Fibroblast of gingiva (primary cell): ENCODE data around the gene CRYBA2.

Source experiments
- DNase-seq: peaks from one replicate; pipeline ENCODE4 v3.0.0-alpha.2; 2011; ENCODE audit warnings: low read depth

Gene CRYBA2

DNA sequence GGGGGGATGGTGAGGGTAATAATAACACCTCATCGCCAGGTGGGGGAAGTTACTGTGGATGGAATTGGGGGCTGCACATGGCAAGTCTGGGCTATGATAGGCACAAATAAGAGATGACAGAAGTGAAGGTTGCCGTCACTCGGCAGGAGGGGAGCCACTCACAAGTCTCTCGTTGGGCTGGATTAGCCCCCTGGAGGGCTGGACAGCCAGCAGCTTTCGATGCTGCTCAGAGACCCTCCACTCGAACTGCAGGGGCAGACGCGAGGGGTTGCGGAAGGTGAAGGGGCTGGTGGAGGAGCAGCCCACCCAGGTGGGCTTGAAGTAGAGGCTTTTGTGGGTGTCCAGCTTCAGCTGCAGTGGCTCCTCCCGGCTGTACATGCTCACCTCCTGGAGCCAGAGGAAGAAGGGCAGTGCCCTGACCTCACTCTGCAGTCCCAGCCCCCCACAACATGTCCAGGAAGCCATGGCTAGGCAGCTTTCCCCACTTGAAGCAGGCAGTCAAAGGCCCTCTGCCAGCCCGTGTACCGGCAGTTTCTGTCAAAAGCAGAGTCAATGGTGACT is 29.9 kb upstream of the CRYBA2 start:
- no peak for DNase-seq

- no peak for DNase-seq
These were observed 29.4 kb upstream of the CRYBA2 start for GRCh38 chr2:219022616-219023015.

DNA sequence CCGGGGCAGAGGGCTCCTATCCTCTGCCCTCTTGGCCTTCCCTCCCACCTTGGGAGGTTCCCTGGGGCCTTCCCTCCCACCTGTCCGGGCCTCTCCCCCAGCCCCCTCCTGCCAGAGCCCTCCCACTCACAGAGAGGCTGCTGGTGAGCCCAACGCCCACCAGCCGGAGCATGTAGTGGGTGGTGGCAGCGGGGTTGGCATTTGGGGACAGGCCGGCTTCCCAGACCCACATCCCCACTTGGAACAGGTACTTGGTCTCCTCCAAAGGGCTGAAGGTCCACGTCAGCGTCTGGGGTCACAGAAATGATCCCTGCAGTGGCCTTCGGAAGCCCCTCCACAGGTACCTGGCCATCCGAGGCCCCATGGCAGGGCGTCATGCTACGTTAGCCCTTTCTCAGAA is 28.8 kb upstream of the CRYBA2 start:
- no peak for DNase-seq

GRCh38 chr2:219021591-219021990 is 28.4 kb upstream of the CRYBA2 start:
- DNase-seq: no peak

DNA sequence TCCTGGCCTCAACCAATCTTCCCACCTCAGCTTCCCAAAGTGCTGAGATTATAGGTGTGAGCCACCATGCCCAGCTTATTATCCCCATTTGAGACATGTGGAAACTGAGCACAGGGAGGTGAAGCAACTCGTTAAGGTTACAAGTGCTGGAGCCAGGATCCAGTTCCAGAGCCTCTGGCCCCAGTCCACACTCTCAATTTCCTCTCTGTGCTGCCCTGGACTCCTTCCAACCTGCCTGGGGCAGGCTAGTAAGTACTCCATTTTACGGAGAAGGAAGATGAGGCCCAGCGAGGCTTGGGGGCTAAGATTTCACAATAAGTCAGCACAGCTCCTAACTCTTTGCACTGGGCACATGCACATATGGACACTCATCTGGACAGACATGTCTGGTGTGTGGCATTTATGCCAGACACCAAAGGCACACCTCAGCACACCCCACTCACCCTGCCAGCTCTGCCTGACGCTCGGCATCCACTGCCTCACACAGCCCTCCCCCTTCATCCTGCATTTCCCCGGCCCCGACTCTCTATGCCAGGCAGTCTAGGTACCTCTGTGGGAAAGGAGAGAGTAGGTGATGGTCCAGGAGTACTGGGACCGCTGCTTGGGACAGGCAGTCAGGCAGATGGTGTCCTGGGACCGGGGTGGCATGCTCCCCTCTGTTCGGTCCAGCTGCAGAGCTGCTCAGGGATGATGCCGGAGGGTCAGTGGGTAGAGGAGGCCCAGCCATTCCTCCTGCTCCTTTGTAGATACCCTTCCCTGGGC is 27.6 kb upstream of the CRYBA2 start:
- DNase-seq: peak; percentile 15

- DNase-seq: no peak
These were observed 26.2 kb upstream of the CRYBA2 start for GRCh38 chr2:219019436-219019835.

- no peak for DNase-seq
These were observed 25.5 kb upstream of the CRYBA2 start for GRCh38 chr2:219018726-219019125.

DNA sequence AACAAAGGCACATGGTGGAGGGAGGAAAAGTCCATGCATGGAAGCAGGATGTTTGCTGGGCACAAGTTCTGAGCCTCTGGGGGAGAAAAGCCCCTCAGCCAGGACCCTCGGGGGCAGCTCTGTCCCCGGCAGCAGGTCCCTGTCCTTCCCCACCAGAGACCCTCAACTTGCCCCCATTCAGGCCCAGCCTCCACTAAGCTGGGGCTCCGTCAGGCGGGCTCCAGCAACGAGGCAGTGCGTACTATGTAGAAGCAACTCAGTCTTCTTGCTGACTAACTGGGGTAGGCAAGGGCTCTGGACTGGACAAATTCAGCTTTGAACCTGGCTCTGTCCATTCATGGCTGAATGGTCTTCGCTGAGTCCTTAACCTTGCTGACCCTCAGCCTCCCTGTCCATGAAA is 25.1 kb upstream of the CRYBA2 start:
- no peak for DNase-seq

DNA sequence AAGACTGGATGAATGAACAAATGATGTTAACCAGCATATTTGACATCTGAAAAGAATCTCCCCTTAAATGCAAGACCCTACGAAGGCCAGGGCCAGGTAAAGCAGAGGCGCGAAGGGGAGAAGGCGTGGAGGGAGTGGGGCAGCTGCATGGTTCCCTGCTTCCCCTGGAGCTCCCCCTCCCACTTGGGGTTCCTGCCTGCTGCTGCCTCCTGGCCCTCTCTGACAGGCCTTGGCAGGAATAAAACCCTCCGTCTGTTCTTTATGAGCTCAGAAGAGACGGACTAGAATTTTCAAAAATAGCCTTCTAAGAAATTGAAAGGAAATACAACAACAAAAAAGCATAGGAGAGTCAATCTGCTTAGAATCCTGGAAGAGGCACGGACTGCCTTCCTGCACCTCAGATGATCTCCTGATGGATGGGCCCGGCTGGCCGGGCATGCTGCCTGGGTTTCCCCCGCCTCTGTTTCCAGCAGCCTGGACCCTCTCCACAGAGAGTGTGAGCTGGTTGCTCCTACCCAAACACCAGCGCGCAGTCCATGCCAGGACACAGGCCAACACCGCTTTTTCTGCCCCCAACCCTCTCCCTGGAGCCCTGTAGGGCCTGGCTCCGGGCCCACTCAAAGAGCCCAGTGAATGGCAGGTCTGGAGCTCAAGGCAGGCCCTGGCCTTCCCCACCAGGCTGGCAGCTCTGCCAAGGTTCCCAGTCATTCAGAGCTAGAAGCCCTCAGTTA is 24.1 kb upstream of the CRYBA2 start:
- DNase-seq: no peak

- no peak for DNase-seq
These were observed 23.5 kb upstream of the CRYBA2 start for GRCh38 chr2:219016721-219017120.

GRCh38 chr2:219010873-219011272 is 17.7 kb upstream of the CRYBA2 start:
- no peak for DNase-seq

DNA sequence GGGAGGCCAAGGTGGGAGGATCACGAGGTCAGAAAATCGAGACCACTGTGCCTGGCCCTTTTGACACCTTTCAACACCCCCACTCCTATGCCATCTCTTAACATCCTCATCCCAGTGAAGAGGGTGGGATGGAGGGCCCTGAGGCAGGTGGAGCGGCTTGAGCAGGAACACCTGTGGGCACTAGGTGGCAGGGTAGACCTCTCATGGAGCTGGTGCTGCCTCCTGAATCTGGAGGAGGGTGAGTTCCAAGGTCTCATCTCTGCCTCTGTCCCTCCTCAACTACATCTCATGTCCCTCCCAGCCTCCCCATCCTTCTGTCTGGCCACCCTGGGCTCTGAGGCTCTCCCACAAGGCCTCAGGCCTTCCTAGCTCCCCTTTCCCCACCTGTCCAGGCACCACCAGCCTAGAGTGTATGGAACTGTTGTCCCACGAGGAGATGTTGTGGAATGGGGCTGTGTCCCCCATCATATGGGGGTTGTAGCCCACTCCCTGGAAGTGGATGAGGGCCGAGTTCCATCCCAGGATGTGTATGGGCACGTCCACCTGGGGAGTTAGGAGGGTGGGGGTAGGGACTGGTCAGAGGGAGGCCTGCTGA is 17.0 kb upstream of the CRYBA2 start:
- no peak for DNase-seq

DNA sequence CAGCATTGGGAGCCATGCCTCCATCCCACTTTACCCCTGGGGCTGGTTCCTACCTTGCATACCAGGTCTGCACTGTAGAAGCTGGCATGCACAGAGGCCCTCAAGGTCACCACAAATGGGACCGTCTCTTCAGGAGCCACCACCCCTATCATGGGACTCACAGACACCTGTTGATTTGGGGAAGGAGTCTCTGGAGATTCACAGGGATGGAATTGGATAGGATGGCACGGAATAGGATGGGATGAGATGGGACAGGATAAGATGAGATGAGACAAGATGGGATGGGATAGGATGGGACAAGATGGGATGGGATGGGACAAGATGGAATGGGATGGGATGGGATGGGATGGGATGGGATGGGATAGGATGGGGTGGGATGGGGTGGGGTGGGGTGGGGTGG is 16.1 kb upstream of the CRYBA2 start:
- DNase-seq: no peak

- no peak for DNase-seq
These were observed 10.8 kb upstream of the CRYBA2 start for GRCh38 chr2:219003979-219004378.

- no peak for DNase-seq
These were observed 10.0 kb upstream of the CRYBA2 start for GRCh38 chr2:219003267-219003634.

DNA sequence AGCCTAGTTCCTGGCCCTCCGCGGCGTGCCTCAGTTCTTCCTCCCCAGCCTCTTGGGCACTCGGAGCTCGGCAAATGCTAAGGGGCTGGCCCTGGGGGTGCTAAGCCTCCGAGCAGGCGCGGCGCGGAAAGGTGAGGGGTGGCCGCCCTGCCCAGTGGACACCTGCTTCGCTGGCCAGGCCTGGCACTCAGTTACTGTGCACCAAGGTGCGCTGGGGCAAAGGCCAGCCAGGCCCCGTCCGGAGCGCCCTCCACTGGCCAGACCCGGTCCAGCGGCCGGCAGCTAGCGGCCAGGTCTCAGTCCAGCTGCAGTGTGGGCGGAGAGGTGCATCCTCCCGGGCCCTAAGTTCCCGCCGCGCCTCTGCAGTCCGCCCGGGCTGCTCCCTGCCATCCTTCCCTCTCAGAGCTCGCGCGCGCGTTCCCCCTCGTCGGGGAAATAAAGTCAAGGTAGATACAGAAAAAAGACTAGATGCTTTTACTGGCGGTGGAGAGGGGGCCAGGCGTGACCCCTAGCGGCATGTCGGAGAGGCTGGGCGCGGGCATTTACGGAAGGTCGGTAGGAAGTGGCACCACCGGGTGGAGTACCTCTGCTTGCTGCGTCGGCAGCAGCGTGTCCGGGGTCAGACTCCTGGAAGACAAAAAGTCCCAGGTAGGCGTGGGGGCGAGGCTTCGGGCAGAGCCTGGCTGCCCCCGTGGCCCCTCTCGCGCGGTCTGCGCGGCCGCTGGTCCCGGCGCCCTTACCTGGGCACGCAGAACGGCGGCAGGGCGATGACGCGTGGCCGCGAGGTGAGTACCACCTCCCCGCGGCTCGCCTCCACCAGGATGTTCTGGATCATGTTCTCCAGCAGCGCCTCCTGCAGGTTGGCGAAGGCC is 9.4 kb upstream of the CRYBA2 start:
- no peak for DNase-seq

- no peak for DNase-seq
These were observed 8.6 kb upstream of the CRYBA2 start for GRCh38 chr2:219001577-219002394.

DNA sequence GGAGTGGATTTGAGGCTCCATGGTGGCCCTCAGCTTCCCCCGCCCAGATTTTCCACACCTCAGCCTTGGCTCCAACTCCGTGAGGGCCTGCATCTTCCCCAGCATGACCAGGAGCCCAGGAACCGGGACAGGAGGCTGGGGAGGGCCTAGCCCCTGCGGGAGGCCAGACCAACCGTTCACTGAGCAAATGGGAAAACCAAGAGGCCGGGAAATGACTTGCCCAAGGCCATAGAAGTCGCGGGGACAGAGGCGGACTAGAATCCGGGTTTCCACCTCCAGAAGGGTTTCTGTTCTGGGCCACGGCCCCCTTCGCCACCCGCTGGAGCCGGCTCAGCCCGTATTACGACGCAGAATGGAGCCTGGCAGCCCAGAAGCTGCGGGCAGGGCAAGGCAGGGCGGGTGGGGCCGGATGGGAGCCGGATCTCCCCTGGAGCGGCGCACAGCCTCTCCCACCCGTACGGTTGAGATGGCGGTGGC is 7.9 kb upstream of the CRYBA2 start:
- no peak for DNase-seq

DNA sequence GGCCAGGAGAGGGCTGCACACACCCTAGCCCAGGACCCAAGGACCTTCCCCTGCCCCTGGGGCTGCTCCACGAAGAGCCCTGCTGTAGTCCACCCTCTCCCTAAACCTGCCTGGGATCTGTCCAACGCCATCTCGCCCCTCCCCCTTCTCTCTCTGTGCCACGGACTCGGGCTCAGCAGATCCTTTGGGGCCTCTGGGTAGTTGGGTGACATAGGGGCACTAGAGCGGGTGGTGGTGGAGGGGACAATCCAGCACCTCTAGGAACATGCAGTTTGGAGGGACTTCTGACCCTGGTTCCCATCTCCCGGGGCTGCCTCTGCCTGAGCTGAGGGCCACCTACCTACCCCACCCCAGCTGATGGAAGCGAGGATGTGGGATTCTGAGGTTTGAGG is 7.3 kb upstream of the CRYBA2 start:
- DNase-seq: no peak

DNA sequence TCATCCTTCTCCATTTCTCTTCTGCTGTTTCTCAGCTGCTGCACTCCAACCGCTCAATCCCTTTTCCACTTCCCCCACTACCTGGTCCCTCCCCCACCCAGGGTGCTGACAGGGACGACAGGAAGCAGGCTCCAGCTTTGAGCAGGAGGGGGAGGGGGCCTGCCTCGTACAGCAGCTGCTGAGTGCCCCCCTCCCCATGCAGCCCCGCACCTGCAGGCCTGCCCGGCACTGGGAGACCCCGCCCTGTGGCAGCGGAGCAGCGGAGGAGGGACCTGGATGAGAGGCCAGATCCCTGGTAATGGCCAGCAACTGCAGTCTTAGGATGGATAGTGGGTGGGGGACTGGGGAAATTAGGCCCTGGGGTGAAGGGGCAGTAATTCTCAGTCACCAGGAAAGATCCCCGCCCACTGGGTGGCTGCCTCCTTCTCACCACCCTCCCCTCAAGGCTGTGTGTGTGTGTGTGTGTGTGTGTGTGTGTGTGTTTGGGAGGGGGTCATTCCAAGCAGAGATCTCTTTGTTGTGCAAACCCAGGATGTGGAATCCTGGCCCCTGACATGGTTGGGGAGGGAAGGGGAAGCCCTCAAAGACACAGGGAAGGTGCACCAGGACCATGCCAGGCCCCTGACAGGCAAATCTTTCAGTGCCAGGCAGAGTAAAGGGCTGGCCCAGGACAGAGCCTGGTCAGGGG is 6.8 kb upstream of the CRYBA2 start:
- no peak for DNase-seq
